ENCODE data around the gene MRPS22. TPM values are rescaled to one million over a fixed set of nuclear protein-coding genes. Genes with fewer than 3 reads are reported as not detected.

Gene MRPS22
- total RNA-seq, 1 donor from 2014 or later = 87.1 TPM

- no peak for DNase-seq (ENCODE audit: low read depth)
- H3K4me3 ChIP-seq (ENCODE audit: low read depth, low read length) = no peak overlapping the region
- no peak for TF ChIP-seq CTCF (conservative IDR thresholded peaks at IDR 0.05; ENCODE audit: low read depth, low read length)
Measured at GRCh38 chr3:139325551-139325950, 18.3 kb upstream of the MRPS22 start.

- no peak for TF ChIP-seq CTCF (conservative IDR thresholded peaks at IDR 0.05; ENCODE audit: low read depth, low read length)
- H3K4me3 ChIP-seq (ENCODE audit: low read depth, low read length) = no peak overlapping the region
- no peak for DNase-seq (ENCODE audit: low read depth)
Measured at GRCh38 chr3:139326131-139326530, 17.7 kb upstream of the MRPS22 start.

GRCh38 chr3:139326707-139327106 lies 17.1 kb upstream of the MRPS22 start:
- DNase-seq (ENCODE audit: low read depth) = no peak
- TF ChIP-seq CTCF (conservative IDR thresholded peaks at IDR 0.05; ENCODE audit: low read depth, low read length) = no peak
- H3K4me3 ChIP-seq (ENCODE audit: low read depth, low read length) = no peak overlapping the region

GRCh38 chr3:139327231-139327630 lies 16.6 kb upstream of the MRPS22 start:
- TF ChIP-seq CTCF (conservative IDR thresholded peaks at IDR 0.05; ENCODE audit: low read depth, low read length) = no peak
- no peak overlapping the region for H3K4me3 ChIP-seq (ENCODE audit: low read depth, low read length)
- DNase-seq (ENCODE audit: low read depth) = no peak

- no peak for TF ChIP-seq CTCF (conservative IDR thresholded peaks at IDR 0.05; ENCODE audit: low read depth, low read length)
- no peak for DNase-seq (ENCODE audit: low read depth)
- H3K4me3 ChIP-seq (ENCODE audit: low read depth, low read length) = no peak overlapping the region
Measured at GRCh38 chr3:139327861-139328260, 16.0 kb upstream of the MRPS22 start.

- no peak for DNase-seq (ENCODE audit: low read depth)
- no peak for TF ChIP-seq CTCF (conservative IDR thresholded peaks at IDR 0.05; ENCODE audit: low read depth, low read length)
- no peak overlapping the region for H3K4me3 ChIP-seq (ENCODE audit: low read depth, low read length)
Measured at GRCh38 chr3:139328356-139328755, 15.5 kb upstream of the MRPS22 start.

GRCh38 chr3:139329364-139329850 lies 14.4 kb upstream of the MRPS22 start:
- peak overlapping the region; percentile 24 for H3K4me3 ChIP-seq (ENCODE audit: low read depth, low read length)
- DNase-seq (ENCODE audit: low read depth) = no peak
- TF ChIP-seq CTCF (conservative IDR thresholded peaks at IDR 0.05; ENCODE audit: low read depth, low read length) = peak; percentile 98
